A204.1 (cell line): ENCODE measurements around the gene RTN4R.

Experiments
- FAIRE-seq: peaks from 2 replicates; lab custom pipeline; 2012; peaks lifted over from hg19 to GRCh38; lab: Jason Lieb, UNC

The RTN4R gene

DNA sequence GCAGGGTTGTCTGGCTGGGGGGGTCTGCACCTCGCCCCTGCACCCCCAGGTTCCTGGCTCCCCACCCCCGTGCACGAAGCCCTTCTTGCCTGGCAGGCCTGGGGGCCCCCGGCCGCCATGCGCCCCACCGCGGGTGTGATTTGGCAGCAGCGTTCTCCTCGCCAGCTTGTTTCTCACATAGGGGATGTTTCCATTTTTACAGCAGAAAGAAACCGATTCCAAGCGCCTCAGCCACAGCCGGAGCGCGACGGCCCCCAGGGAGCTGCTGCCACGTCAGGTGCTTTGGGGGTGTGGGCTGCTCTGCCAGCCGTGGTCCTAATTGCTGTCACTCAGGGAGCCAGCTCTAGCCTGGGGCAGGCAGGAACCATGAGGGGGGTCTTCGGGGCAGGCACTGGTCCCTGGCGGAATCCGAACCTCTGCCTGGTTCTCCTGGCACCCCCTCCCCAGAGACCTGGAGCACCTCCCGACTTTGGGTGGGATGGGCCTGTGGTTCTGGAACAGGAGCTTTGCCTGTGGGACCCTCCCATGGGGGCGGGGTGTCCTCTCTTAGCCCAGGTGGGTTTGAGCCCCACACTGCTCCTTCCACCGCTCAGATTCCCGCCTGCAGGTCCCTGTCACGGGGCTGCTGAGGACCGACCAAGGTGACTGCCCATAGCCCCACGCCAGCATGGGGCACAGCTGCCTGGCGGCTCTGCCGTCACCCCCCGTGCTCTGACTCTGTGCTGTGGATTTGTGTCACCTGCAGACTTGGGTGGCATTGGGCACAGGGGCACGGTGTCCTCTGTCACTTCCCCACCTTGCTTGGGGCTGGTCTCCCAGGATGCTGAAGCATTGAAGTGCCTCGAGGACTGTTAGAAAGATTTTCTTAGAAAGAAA lies 54.0 kb downstream of the RTN4R start:
- FAIRE-seq, result no peak

DNA sequence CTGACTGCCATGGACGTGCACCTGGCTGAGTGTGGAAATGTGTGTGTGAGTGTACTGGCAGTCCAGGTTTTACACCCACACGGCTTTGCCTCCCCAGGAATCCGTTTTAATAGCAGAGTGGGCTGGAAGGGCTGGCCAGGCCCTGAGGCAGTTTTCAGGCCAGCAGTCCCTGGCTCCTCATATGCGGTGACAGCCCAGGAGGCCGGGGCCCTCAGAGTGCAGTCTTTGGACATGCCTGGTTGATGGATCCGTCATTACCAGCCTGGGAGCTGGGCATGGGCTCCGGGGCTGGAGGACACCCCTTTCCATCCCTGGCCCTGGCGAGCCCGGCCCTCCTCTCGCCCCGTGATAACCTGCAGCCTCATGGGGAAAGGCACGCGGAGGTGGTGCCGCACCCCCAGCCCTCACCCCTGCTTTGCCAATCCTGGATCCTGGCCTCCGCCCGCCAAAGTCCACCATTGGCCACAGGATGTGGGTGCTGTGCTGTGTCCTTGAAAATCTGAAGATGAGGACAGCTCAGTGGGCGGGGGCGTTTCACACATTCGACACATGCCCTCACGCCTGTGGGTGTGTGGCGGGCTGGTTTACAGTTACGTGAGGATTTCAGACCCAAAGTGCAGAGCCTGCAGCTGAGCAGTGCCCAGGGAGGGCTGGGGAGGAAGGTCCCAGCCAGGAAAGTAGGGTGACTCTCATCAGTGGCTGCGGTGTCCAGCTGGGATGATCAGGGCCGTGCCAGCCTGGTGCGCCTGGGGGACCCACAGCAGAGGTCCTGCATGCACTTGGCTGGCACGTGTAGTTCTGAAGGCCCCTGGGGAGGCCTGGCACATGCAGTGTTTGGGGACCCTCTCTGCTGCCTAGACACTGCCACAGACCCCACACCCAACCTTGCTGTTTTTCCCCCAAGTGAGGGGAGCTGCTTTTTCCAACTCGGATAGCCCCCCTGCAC lies 55.1 kb downstream of the RTN4R start:
- FAIRE-seq, result no peak

DNA sequence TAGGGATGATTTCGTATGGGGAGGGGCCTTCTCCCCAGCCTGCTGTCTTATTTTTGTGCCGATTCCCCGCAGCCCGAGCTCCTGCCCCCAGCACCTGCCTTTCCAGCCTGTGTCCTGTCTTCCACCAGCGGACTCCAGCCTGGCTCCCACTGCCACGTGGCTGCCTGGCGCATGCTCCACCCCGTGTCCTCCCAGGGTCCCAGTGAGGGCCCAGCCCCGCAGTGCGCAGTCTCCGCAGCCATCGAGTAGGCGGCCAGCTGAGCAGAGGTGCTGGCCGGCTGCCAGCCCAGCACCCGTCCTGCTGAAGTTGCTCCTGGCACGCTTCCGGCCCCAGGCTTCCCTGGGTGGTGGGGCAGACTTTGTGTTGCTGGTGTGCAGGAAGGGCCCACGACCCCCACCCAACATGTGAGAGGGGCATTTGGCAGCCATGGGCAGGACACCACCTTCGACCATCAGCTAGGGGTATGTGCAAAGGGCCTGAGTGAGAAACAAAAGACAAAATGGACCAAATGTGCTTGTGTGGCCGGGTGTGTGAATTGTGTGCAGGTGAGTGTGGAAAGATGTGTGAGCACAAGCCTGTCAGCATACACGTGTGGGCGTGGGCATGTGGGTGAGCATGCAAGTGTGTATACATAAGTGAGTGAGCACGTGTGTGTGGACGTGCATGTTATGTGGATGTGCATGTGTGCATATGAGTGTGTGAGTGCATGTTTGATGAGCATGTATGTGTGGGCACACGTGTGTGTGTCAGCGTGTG lies 55.9 kb downstream of the RTN4R start:
- FAIRE-seq, result no peak

DNA sequence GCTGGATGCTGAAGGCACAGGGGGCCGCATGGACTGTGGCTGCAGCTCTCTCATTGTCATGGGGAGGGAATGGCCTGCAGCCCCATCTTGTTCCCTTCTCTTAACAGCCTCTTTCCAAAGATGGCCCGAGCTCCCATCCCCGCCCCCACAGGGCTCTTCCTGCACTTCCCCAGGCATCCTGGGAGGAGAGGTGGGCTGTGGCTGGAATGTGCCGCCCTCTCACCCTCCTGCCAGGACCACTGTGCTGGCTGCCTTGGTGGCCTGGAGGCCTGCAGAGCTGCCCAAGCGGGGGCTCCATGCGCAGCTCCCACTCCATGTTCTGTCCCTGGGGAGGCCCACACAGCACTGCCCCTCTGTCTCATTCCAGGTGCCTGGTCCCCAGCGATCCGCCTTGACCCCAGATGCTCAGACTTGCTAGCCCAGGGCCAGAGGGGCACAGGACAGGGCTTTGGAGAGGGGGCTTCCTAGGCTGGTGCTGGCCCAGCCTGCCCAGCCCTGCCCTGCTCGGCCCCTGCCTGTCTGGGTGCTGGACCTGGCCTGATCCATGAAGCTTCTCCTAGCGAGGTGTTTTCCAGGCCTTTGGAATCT lies 56.6 kb downstream of the RTN4R start:
- no peak for FAIRE-seq

DNA sequence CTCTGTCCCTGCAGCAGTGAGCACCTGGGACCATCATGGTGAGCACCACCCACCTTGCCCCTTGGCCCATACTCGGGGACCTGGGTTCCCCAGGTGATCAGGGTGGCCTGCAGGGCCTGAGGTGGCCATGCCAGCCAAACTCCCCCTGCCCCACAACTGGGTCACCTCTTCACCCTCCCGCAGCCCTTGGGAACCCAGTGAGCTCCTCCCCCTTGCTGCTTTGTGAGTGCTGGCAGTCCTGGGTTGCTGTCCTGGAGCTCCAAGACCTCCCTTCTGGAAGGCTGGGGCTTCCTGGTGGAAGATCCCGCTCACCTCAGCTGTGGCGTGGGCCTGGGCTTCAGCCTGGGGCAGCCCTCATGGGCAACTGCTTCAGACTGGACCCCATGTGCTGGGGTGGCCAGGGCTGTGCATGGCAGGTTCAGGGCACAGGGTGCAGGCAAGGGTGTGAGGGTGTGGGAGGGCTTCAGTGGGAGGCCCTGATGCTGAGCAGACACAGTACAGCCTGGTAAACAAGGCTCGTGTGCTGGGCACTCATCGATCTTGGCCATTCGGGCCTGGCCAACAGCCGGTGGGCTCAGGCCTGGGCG lies 57.6 kb downstream of the RTN4R start:
- FAIRE-seq, result no peak

DNA sequence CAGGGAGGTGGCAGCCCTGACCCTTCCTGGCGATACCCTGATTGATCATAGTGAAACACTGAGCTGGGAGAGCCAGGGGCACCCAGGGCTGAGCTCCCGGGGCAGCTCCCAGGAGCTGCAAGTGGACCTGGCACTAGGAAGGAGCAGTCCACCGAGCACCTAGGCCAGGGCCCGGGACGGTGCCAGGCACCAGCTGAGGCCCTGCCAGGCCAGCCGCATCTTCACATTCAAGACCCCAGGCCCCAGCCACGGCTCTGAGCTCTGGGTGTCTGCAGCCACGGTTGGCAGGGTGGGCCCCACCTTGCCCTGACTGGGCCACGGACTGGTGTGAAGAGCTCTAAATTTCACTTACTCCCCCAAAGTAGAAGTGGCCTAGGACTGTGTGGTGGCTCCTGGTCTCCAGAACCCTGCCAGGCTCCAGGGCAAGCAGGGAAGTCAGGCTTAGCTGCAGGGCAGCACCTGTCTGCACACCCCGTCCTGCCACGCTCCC lies 58.3 kb downstream of the RTN4R start:
- no peak for FAIRE-seq

DNA sequence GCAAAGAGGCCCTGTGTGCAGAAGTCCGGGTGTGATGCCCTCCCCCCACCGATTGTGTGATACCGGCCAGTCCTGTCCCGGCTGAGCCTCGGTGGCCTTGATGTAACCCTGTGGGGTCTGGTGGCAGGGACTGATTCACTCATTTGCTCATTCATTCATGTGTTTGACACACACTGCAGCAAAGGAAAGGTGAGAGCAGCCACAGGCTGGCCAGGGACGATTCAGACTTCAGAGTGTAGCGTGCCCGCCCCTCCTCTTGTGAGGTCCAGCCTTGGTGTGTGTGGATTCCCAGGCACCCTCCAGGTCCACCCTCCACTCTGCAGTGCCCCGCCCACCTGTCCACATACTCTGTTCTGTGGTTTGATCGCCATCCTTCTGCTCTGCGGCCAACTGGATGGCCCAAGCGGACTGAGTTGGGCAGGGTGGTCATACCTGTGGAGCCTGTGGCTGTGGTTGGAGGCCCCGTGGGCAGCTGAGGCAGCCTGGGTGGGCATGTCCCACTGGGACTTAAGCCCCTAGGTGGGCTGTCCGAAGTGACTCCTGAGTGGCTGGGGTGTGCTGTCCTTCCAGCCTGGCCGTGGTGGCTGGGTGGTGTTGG lies 59.3 kb downstream of the RTN4R start:
- FAIRE-seq, result no peak

DNA sequence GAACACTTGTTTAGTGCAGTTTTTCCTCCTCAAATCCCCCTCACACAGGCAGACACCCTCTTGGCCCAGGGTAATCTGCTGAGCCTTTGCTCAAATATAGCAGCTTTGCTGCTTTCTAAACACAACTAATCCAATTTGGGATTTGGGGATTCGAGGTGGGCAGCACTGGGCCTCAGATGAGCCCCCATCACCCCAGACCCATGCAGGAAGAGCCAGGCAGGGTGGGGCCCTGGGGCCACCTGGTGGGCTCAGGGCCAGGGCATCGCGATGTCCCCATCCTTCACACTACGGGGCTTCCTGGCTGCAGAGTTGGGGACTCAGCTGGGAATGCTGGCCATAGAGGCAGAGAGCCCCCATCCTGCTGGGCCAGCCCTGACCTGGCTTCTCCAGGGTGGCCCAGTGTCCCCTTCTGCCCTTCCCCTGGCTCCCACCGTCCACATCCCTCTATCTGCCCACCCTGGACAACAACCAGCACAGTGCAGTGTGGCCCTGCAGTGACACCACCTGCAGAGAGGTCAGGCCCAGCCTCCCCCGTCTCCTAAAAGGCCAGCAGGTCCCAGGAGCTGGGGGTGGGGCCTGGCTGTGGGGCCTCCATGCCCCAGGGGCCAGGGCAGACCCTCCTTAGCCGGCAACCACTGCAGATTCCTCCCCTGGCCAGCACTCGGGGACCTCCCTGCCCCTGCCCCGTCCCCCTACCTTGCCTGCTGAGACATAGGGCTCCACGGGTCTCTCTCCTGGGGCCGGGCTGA lies 60.7 kb downstream of the RTN4R start:
- FAIRE-seq, result no peak

DNA sequence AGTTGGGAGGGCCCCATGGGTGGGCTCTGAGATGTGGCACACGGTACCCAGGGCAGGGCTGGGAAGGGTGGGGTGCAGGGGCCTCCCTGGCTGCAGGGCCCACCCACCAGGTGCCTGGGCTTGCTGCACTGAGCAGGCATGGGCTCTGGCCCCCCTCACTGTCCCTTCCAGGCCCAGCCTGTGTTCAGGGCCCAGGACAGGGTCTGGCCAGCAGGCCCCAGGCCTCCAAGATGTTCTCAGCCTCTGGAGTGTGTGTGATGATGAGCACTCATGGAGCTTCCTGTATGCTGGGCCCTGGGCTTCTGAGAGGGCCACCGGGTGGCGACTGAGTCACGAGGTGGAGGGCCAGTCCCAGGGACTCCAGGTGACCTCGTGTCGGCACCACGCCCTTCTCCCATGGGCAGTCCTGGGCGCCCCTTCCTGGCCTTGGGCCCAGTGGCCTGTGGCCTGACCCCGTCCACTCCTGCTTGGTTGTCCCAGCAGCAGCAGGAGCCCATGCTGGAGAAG lies 61.4 kb downstream of the RTN4R start:
- FAIRE-seq, result no peak

DNA sequence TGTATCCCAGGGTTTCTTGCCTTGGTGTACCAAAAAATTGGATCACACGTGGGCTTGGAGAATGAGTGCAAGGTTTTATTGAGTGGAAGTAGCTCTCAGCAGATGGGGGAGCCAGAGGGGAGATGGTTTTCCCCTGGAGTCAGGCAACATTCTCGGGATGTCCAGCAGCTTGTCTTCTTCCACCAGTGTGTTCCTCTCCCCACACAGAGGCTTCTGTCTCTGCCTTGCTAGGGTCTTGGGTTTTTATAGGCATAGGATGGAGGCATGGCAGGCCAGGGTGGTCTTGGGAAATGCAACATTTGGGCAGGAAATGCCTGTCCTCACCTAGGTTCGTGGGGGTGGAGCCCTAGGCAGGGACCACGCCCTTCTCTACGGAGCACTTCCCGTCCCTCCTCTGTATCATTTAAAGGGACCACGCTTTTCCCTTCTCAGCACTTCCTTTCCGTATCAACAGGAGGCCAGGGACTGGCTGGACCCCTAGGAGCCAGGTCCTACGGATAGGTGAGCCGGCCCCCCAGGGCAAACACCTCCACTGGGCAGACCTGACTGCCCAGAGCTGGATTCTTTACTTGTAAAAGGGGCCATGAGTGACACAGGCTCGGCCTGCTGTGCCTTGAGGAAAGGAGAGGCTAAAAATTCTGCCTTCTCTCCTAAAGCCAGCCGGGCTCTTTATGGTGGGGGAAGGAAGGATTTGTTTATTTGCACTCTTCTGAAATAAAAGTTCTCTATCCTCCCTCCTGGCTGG lies 62.0 kb downstream of the RTN4R start:
- FAIRE-seq, result no peak

DNA sequence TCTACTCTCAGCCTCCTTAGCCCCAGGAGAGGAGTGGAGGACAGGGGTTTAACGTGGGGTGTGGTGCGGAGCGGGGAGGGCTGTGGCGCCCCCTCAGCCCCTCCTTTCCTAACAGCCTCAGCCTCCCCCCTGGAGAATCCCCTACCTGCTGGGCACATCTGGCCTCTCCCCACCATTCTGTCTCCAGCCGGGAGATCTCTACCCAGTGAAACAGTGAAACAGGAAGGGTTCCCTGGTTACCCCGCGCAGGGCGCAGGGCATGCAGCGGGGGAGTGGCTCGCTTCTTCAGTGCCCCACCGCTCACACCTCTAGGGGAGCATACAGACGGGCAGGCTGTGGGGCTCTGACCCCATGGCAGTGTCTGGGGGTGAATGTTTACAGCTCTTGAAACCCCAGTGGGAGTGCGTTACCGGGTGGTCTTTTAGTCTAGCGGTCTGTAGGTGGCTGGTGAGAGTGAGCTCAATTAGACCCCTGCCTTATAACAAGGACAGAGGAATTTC lies 62.6 kb downstream of the RTN4R start:
- no peak for FAIRE-seq

DNA sequence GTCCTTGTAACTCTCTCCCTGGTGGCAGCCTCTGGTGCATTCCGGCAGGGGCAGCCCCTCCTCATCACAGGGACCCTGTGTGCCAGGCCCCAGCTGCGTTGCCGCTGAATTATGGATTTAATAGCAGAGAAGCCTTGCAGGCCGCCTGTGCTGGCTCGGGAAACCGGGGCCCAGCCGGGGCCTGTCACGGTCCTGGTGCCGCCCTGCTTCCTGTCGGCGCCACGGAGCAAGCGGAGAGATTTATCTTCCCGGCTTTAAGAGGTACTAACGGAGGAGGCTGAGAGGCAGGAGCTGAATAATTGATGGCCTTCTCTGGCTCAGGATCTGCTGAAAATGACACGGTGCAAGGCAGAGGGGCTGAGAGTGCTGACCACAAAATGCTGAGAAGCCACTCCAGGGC lies 63.3 kb downstream of the RTN4R start:
- FAIRE-seq, result no peak

DNA sequence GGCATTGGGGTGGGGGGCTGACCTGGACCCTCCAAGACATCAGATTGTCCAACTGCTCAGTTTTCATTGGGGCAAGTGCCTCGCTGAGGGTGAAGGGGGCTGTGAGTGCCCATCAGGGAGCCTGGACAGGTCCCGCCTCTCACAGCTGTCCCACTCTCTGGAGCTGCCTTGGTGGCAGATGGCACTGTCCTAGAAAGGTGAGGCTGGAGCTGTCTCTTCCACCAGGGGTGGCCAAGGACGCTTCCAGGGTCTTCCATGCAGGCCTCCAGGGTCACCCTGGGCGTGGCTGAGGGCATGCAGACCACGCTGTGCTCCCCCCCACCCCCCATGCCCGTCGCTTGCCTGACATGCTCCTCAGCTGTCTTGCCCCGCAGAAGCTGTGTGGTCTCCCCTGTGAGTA lies 63.8 kb downstream of the RTN4R start:
- FAIRE-seq, result no peak

DNA sequence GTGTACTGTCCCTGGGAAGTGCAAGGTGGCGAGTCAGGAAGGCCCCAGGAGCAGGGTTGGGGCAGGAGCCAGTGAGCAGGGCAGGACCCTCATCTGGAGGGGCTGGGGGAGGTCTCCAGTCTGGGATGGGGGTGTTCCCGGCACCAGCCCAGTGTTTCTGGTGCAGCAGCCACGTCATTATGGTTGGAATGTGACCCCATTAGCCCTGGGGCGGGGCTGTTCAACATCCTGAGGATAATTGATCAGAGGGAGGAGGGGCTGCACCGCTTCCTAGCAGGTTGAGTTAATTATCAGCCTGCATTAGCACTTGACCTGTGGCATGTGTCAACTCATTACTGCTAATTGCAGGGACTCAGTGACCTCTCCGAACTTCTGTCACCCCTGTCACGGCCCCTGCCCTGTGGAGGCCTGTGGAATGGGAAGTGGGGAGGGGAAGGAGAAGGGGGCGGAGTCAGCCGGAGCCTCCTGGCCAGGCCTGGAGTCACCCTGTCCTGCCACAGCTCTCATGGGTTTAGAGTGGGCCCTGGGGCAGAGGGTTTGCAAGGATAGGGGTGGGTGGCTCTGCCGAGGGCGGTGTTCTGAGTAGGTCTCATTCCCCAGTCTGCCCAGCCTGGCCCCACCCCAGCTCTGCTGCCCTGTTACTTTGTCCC lies 64.4 kb downstream of the RTN4R start:
- no peak for FAIRE-seq

DNA sequence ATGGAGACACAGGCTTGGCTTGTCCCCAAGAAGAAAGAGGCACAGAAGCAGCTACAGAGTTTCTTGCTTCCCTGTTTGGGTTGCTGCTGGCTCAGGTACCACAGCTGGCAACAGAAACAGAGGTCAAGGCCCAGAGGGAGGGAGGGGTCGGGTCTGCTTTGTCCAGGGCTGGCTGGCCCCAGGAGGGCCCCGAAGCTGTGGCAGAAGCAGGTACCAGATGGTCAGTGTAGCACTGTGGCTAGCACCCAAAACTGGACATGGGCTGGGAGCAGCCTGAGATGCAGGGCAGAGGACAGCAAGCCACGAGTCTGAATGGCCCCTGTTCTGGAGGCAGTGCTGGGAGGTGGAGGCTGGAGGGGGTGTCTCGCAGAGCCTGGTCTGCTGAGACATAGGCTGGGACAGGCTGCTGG lies 65.0 kb downstream of the RTN4R start:
- FAIRE-seq, result no peak

DNA sequence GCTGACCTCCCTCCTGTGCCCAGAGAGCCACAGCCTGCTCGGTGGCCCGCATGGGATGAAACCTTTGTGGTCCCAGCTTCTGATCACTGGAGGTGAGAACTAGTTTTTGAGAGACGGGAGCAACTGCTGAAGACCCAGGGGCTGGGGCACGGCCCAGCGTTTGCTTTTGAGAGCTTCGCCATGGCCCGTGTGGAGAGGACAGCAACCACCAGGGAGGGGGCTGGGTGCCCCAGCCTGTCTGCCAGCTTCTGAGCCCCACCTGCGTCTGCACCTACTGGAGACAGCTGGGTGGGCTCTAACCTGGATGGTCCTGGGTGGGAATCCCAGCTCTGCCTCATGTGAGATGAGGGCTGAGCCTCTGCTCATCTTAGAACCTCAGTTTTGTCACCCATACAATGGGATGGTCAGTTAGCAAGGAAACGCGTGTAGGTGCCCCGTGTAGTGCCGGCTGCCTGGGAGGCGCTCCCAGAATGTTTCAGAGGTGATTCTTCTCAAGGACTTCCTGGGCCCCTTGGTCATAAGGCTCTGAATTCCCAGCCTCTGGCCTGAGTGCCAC lies 66.2 kb downstream of the RTN4R start:
- no peak for FAIRE-seq

DNA sequence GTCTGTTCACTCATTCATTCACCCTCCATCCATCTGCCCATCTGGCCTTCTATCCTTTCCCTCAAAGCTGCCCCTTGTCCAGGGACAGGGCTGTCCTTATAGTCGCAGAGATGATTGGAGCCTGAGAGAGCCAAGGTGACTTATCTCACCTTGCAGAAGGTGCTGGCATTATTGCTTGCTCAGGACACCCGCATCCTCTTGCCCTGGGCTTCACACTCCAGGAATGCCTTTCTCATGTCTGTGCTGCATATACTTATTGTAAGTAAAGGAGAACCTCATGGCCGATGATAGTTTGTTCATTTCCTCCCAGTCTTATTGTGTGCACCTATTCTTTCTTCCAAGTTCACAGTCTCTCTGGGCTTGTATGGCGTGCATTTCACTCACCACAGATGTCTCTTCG lies 68.2 kb downstream of the RTN4R start:
- no peak for FAIRE-seq

DNA sequence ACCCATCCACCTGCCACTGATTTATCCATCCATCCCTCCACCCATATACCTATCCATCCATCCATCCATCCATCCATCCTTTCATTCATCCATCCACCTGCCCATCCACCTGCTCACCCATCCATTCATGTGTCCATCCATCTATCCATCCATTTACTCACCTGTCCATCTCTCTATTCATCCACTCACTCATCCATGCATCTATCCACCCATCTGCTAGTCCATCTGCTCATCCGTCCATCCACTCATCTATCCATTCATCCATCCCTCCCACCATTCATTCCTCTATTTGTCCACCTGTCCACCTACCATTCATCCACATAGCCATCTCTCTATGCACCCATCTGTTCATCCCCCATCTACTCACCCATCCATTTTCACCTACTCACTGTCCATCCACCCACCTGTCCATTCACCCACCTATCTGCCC lies 68.7 kb downstream of the RTN4R start:
- FAIRE-seq, result no peak
